HepG2 (cell line): ENCODE measurements around the gene STXBP4. TPM values are rescaled to one million over a fixed set of nuclear protein-coding genes. Genes with fewer than 3 reads are reported as not detected.
"Not testable (repeated sequence)": the region's sequence is repeated elsewhere in the genome, so short reads cannot be mapped to it uniquely, and the experiment has no call there.

ENCODE experiments used
- ATAC-seq: fragments of 200-7000 bp; cut with Tn5 transposase; 3 replicates; pipeline ENCODE4 v1.9.1; 2020; ENCODE audit warnings: mild to moderate bottlenecking, moderate library complexity
- BruUV-seq: library from RNA; stranded (reverse); fragments of 400-500 nt; replicated peaks from 2 replicates; lab custom pipeline; 2021; lab: Mats Ljungman, UMichigan
- CTCF ChIA-PET: fragments of 300-600 bp; formaldehyde crosslinking; extraction: SDS; loops from one replicate; lab custom pipeline; 2021; ENCODE audit warnings: low total read pairs, inconsistent platforms, low intra/inter-chr PET ratio; lab: Yijun Ruan, JAX
- POLR2A ChIA-PET: fragments of 350-600 bp; sonication (Branson Sonifier 250); formaldehyde crosslinking; loops from one replicate; lab custom pipeline; 2020; ENCODE audit warnings: antibody characterized with exemption, inconsistent platforms; lab: Yijun Ruan, JAX
- DNase-seq: peaks from one replicate; pipeline ENCODE4 v3.0.0-alpha.2; 2015; ENCODE audit warnings: low spot score
- FAIRE-seq: peaks from 3 replicates; lab custom pipeline; 2011; peaks lifted over from hg19 to GRCh38; lab: Jason Lieb, UNC
- H2AFZ ChIP-seq: one replicate; pipeline ENCODE4 v1.6.1; 2011; ENCODE audit warnings: low read length, inconsistent platforms
- H3K27ac ChIP-seq: fragments of 300-600 bp; 3 replicates; pipeline ENCODE4 v1.8.0; 2011; ENCODE audit warnings: mixed run types, mild to moderate bottlenecking, mixed read lengths, low read length, inconsistent platforms; ENCODE audit not compliant: insufficient read depth; ENCODE audit errors: extremely low read length
- H3K27me3 ChIP-seq, 2 experiments: fragments of 200-600 bp in 1 of 2; 2 replicates in 1 of 2; 3 replicates in 1 of 2; pipeline versions ENCODE4 v1.6.0 to v1.8.0; 2011; ENCODE audit warnings: low read length in 2 of 2, mild to moderate bottlenecking in 2 of 2, moderate library complexity in 2 of 2, inconsistent platforms in 1 of 2; ENCODE audit not compliant: insufficient read depth in 2 of 2, control insufficient read depth in 1 of 2
- H3K36me3 ChIP-seq, 2 experiments: fragments of 200-600 bp in 1 of 2; replicated peaks in 1 of 2; 2 replicates in 1 of 2; 3 replicates in 1 of 2; pipeline versions ENCODE4 v1.5.1 to v1.8.0; 2011; ENCODE audit warnings: low read length in 2 of 2, inconsistent platforms in 1 of 2; ENCODE audit not compliant: insufficient read depth in 2 of 2, control insufficient read depth in 1 of 2
- H3K4me1 ChIP-seq: 2 replicates; pipeline ENCODE4 v1.5.1; 2012; ENCODE audit warnings: low read length, inconsistent platforms; ENCODE audit not compliant: insufficient read depth
- H3K4me2 ChIP-seq: 2 replicates; pipeline ENCODE4 v1.6.0; 2011; ENCODE audit warnings: low read depth, low read length, inconsistent platforms
- H3K4me3 ChIP-seq, 3 experiments: fragments of 200-600 bp in 1 of 3; sonication (generic), shearing (Covaris generic) in 1 of 3; replicated peaks in 1 of 3; 2 replicates each; pipeline ENCODE4 v1.5.1; 2011 to 2016; ENCODE audit warnings: low read length in 3 of 3, inconsistent platforms in 2 of 3, low read depth in 2 of 3, mild to moderate bottlenecking in 2 of 3, control low read depth in 1 of 3, mixed read lengths in 1 of 3; ENCODE audit not compliant: insufficient read depth in 1 of 3
- H3K79me2 ChIP-seq: one replicate; pipeline ENCODE4 v1.6.1; 2011; ENCODE audit warnings: low read length, inconsistent platforms; ENCODE audit not compliant: insufficient read depth
- H3K9ac ChIP-seq: 2 replicates; pipeline ENCODE4 v1.6.0; 2011; ENCODE audit warnings: mild to moderate bottlenecking, low read depth, low read length, inconsistent platforms; ENCODE audit not compliant: insufficient read depth
- H3K9me3 ChIP-seq: 2 replicates; pipeline ENCODE4 v1.5.1; 2012; ENCODE audit warnings: mild to moderate bottlenecking, low read length
- H4K20me1 ChIP-seq: 2 replicates; pipeline ENCODE4 v1.6.0; 2011; ENCODE audit warnings: inconsistent platforms, mild to moderate bottlenecking, low read length, moderate library complexity; ENCODE audit not compliant: insufficient read depth
- FOXJ3 ChIP-seq: sonication (generic); formaldehyde crosslinking; IDR thresholded peaks from 2 replicates; pipeline ENCODE4 v1.4.0; 2020; ENCODE audit warnings: missing genetic modification reagents, mild to moderate bottlenecking, borderline replicate concordance
- HCFC1 ChIP-seq: fragments of 150-350 bp; IDR thresholded peaks from 2 replicates; pipeline ENCODE4 v1.6.1; 2014; ENCODE audit warnings: low read depth, low read length
- ONECUT2 ChIP-seq: sonication (generic); formaldehyde crosslinking; IDR thresholded peaks from 2 replicates; pipeline ENCODE4 v1.4.0; 2020; ENCODE audit warnings: missing genetic modification reagents
- PPARG ChIP-seq: conservative IDR thresholded peaks from 2 replicates; pipeline ENCODE4 v1.6.1; 2016; ENCODE audit warnings: missing biosample characterization, missing genetic modification reagents
- RBAK ChIP-seq: sonication (generic); formaldehyde crosslinking; IDR thresholded peaks from 2 replicates; pipeline ENCODE4 v1.5.1; 2020; ENCODE audit warnings: mild to moderate bottlenecking, missing genetic modification reagents
- SATB2 ChIP-seq: sonication (generic); formaldehyde crosslinking; IDR thresholded peaks from 2 replicates; pipeline ENCODE4 v1.5.0; 2020; ENCODE audit warnings: missing genetic modification reagents
- ZKSCAN5 ChIP-seq: sonication (generic); formaldehyde crosslinking; IDR thresholded peaks from 2 replicates; pipeline ENCODE4 v1.5.1; 2020; ENCODE audit warnings: mild to moderate bottlenecking, missing genetic modification reagents
- ZNF253 ChIP-seq: sonication (generic); formaldehyde crosslinking; IDR thresholded peaks from 2 replicates; pipeline ENCODE4 v1.8.0; 2022; ENCODE audit warnings: mild to moderate bottlenecking, missing genetic modification reagents, borderline replicate concordance
- ZNF343 ChIP-seq: sonication (generic); formaldehyde crosslinking; IDR thresholded peaks from 2 replicates; pipeline ENCODE4 v1.4.0; 2020; ENCODE audit warnings: mild to moderate bottlenecking, missing genetic modification reagents
- ZNF644 ChIP-seq: IDR thresholded peaks from 2 replicates; pipeline ENCODE4 v1.6.1; 2016; ENCODE audit warnings: low read depth
- WGBS: methylation state at CpG from one replicate; pipeline ENCODE4 v1.1.6; 2017; ENCODE audit warnings: low lambda C conversion rate; 5-methylcytosine and 5-hydroxymethylcytosine counted together
- in situ Hi-C: cut with HindIII; loops from 2 replicates; pipeline ENCODE4 v1.10.0; 2017; ENCODE audit warnings: low pct_unique_long_range_greater_than_20kb; ENCODE audit not compliant: extremely low pct_ligation_motif_present
- intact Hi-C: fragments of 100-400 bp; cut with micrococcal nuclease; formaldehyde crosslinking; loops from one replicate; pipeline ENCODE4 v1.10.0; 2022; ENCODE audit not compliant: unreplicated experiment
- polyA plus RNA-seq, 8 experiments: library from polyadenylated mRNA; depleted of rRNA in 3 of 8; stranded (reverse) in 7 of 8; unstranded in 1 of 8; fragments of >200 nt; fragmentation: Illumina TruSeq in 4 of 8; extraction: Trizol in 4 of 8; gene quantifications; 2 replicates each; pipeline versions ENCODE4 v1.2.1 to v1.2.3, GENCODE V29; 2011 to 2016; ENCODE audit warnings: low read depth in 4 of 8, missing spikeins in 1 of 8, mixed read lengths in 1 of 8; ENCODE audit not compliant: insufficient read depth in 1 of 8
- total RNA-seq, 5 experiments: library from RNA; depleted of rRNA; stranded (reverse); fragments of >200 nt; fragmentation: Illumina TruSeq; extraction: Trizol; gene quantifications; 2 replicates each; pipeline ENCODE4 v1.2.3, GENCODE V29; 2016; ENCODE audit warnings: low read depth in 1 of 5

STXBP4 gene
- total and polyA plus RNA-seq, 2 of the 13 experiments (the other 11 are each of a cell fraction or from before 2014, with no cell fraction given) = 8.5 to 36.1 TPM

- ATAC-seq (no peak), DNase-seq (no peak), FAIRE-seq (no peak)
- ChIA-PET CTCF (no interaction called here), POLR2A (no interaction called here)
- Histone ChIP-seq H3K4me2 (no peak overlapping the region), H3K4me1 (peaks cover 24% of the 10 kb centered on the region), H3K9ac (no peak overlapping the region), H3K4me3 (no peak overlapping the region), H3K27ac (no peak overlapping the region), H3K9me3 (no peaks in the 10 kb centered on the region), H3K27me3 (no peaks in the 10 kb centered on the region), H4K20me1 (no peaks in the 10 kb centered on the region), H3K79me2 (no peaks in the 10 kb centered on the region), H2AFZ (no peak overlapping the region), H3K36me3 (peaks cover 0 to 7% of the 10 kb centered on the region in 2 experiments; a peak in 1 of 5 replicates)
- BruUV-seq = no TSS peak
- no peak for TF ChIP-seq ZNF253 (CRISPR knock-in tag)
- no peak for TF ChIP-seq ONECUT2
- TF ChIP-seq ZNF343 = no peak
- no peak for TF ChIP-seq ZKSCAN5
- no peak for TF ChIP-seq PPARG (CRISPR knock-in tag)
- TF ChIP-seq FOXJ3 = no peak
- no peak for TF ChIP-seq ZNF644 (CRISPR knock-in tag)
- TF ChIP-seq HCFC1 = no peak
- no peak for TF ChIP-seq SATB2
- TF ChIP-seq RBAK (CRISPR knock-in tag) = no peak
- in situ Hi-C loops (no loop called here), intact Hi-C loops (no loop called here)
- 96% methylated on average over 4 of the region's 4 CpGs for WGBS
These were observed 104.3 kb downstream of the STXBP4 start for GRCh38 chr17:55072898-55073297.

GRCh38 chr17:55073467-55073866, 104.9 kb downstream of the STXBP4 start:
- H3K27ac ChIP-seq, POLR2A ChIA-PET, H3K79me2 ChIP-seq, H4K20me1 ChIP-seq, BruUV-seq, DNase-seq, FAIRE-seq, H3K27me3 ChIP-seq, H3K36me3 ChIP-seq, H3K9ac ChIP-seq, intact Hi-C loops, ATAC-seq, H3K9me3 ChIP-seq, CTCF ChIA-PET, in situ Hi-C loops, H2AFZ ChIP-seq, H3K4me3 ChIP-seq, H3K4me2 ChIP-seq: not testable (repeated sequence)
- peaks cover 18% of the 10 kb centered on the region for H3K4me1 ChIP-seq
- WGBS = 98% methylated on average over 4 of the region's 4 CpGs
